Neutrophil (primary cell): ENCODE data around the gene ALPG.
"Not testable (repeated sequence)": the region's sequence is repeated elsewhere in the genome, so short reads cannot be mapped to it uniquely, and the experiment has no call there.

Source experiments
- H3K27ac ChIP-seq: fragments of 200-600 bp; sonication (generic); 2 replicates; pipeline ENCODE4 v1.5.1; 2016; ENCODE audit warnings: mild to moderate bottlenecking, moderate library complexity
- H3K27me3 ChIP-seq: fragments of 200-600 bp; sonication (generic); 2 replicates; pipeline ENCODE4 v1.6.0; 2016; ENCODE audit warnings: mild to moderate bottlenecking
- H3K36me3 ChIP-seq: fragments of 200-600 bp; sonication (generic); 2 replicates; pipeline ENCODE4 v1.5.1; 2017
- H3K4me1 ChIP-seq, 2 experiments: fragments of 200-600 bp in 1 of 2; sonication (generic) in 1 of 2; 1 replicate in 1 of 2; 2 replicates in 1 of 2; pipeline versions ENCODE4 v1.5.1 to v1.6.1; 2013 to 2016; ENCODE audit warnings: low read depth in 1 of 2, low read length in 1 of 2, mild to moderate bottlenecking in 1 of 2, moderate library complexity in 1 of 2; ENCODE audit not compliant: control insufficient read depth in 1 of 2, insufficient read depth in 1 of 2
- H3K4me3 ChIP-seq, 2 experiments: fragments of 200-600 bp in 1 of 2; sonication (generic) in 1 of 2; 1 replicate in 1 of 2; 2 replicates in 1 of 2; pipeline ENCODE4 v1.5.1; 2013 to 2016; ENCODE audit warnings: low read depth in 1 of 2, low read length in 1 of 2, mild to moderate bottlenecking in 1 of 2, moderate library complexity in 1 of 2
- H3K9me3 ChIP-seq: fragments of 200-600 bp; sonication (generic); 2 replicates; pipeline ENCODE4 v1.5.1; 2016
- CTCF ChIP-seq: fragments of 200-600 bp; sonication (generic); IDR thresholded peaks from 2 replicates; pipeline ENCODE4 v1.5.1; 2016; ENCODE audit warnings: antibody characterized with exemption

Gene ALPG

GRCh38 chr2:232402518-232402917, 4.1 kb upstream of the ALPG start:
- H3K36me3 ChIP-seq, result no peaks in the 10 kb centered on the region
- H3K4me3 ChIP-seq, result no peak overlapping the region
- H3K27ac ChIP-seq, result no peak overlapping the region
- H3K4me1 ChIP-seq, result no peaks in the 10 kb centered on the region
- no peak for TF ChIP-seq CTCF
- no peaks in the 10 kb centered on the region for H3K27me3 ChIP-seq
- no peaks in the 10 kb centered on the region for H3K9me3 ChIP-seq

GRCh38 chr2:232405943-232406510, 617 bp upstream of the ALPG start:
- no peak for TF ChIP-seq CTCF
- no peaks in the 10 kb centered on the region for H3K4me1 ChIP-seq
- H3K9me3 ChIP-seq, result no peaks in the 10 kb centered on the region
- H3K36me3 ChIP-seq, result no peaks in the 10 kb centered on the region
- H3K4me3 ChIP-seq, result no peak overlapping the region
- peaks cover 15% of the 10 kb centered on the region for H3K27me3 ChIP-seq
- H3K27ac ChIP-seq, result no peak overlapping the region

GRCh38 chr2:232407428-232408150, 945 bp downstream of the ALPG start:
- not testable (repeated sequence) for H3K4me3 ChIP-seq, H3K27ac ChIP-seq, H3K36me3 ChIP-seq, H3K4me1 ChIP-seq, H3K9me3 ChIP-seq
- peaks cover 31% of the 10 kb centered on the region for H3K27me3 ChIP-seq

GRCh38 chr2:232408269-232408668, 1.6 kb downstream of the ALPG start:
- H3K27ac ChIP-seq, H3K4me1 ChIP-seq, H3K4me3 ChIP-seq: not testable (repeated sequence)

GRCh38 chr2:232409617-232410016, 3.0 kb downstream of the ALPG start:
- not testable (repeated sequence) for H3K9me3 ChIP-seq, H3K27ac ChIP-seq

More at GRCh38 chr2:232408269-232408668, 1.6 kb downstream of the ALPG start:
- H3K9me3 ChIP-seq, H3K36me3 ChIP-seq: not testable (repeated sequence)
- H3K27me3 ChIP-seq, result peaks cover 37% of the 10 kb centered on the region

GRCh38 chr2:232410238-232410900, 3.7 kb downstream of the ALPG start:
- H3K27me3 ChIP-seq, result peaks cover 56% of the 10 kb centered on the region
- H3K4me1 ChIP-seq, result no peaks in the 10 kb centered on the region
- no peak for TF ChIP-seq CTCF

More at GRCh38 chr2:232409617-232410016, 3.0 kb downstream of the ALPG start:
- not testable (repeated sequence) for H3K36me3 ChIP-seq, H3K4me3 ChIP-seq, H3K4me1 ChIP-seq
- peaks cover 51% of the 10 kb centered on the region for H3K27me3 ChIP-seq

More at GRCh38 chr2:232410238-232410900, 3.7 kb downstream of the ALPG start:
- H3K27ac ChIP-seq, result no peak overlapping the region
- no peaks in the 10 kb centered on the region for H3K36me3 ChIP-seq
- no peaks in the 10 kb centered on the region for H3K9me3 ChIP-seq
- H3K4me3 ChIP-seq, result no peak overlapping the region
